GM21390 (cell line): ENCODE results near the gene MAD1L1.

Source experiments
- ATAC-seq: cut with Tn5 transposase; IDR thresholded peaks from one replicate; pipeline ENCODE4 v1.9.1; 2021; ENCODE audit not compliant: unreplicated experiment

MAD1L1 gene

GRCh38 chr7:2019711-2020511, 212.8 kb downstream of the MAD1L1 start:
- ATAC-seq = peak; percentile 72

GRCh38 chr7:2019461-2019710, 213.4 kb downstream of the MAD1L1 start:
- ATAC-seq = no peak

GRCh38 chr7:2018569-2019460, 213.9 kb downstream of the MAD1L1 start:
- ATAC-seq = no peak

- no peak for ATAC-seq
Measured at GRCh38 chr7:2017914-2018568, 214.7 kb downstream of the MAD1L1 start.

GRCh38 chr7:2017481-2017891, 215.3 kb downstream of the MAD1L1 start:
- ATAC-seq = no peak

- ATAC-seq = no peak
Measured at GRCh38 chr7:2016761-2017480, 215.8 kb downstream of the MAD1L1 start.

GRCh38 chr7:2016021-2016631, 216.6 kb downstream of the MAD1L1 start:
- ATAC-seq = no peak

- ATAC-seq = no peak
Measured at GRCh38 chr7:2015251-2015871, 217.4 kb downstream of the MAD1L1 start.

- ATAC-seq = no peak
Measured at GRCh38 chr7:2014391-2015241, 218.1 kb downstream of the MAD1L1 start.

GRCh38 chr7:2013381-2014311, 219.1 kb downstream of the MAD1L1 start:
- ATAC-seq = no peak

GRCh38 chr7:2012981-2013380, 219.8 kb downstream of the MAD1L1 start:
- ATAC-seq = no peak

GRCh38 chr7:2012044-2012900, 220.5 kb downstream of the MAD1L1 start:
- no peak for ATAC-seq

GRCh38 chr7:2011266-2012043, 221.3 kb downstream of the MAD1L1 start:
- ATAC-seq = no peak

GRCh38 chr7:2010551-2011265, 222.0 kb downstream of the MAD1L1 start:
- no peak for ATAC-seq

GRCh38 chr7:2010101-2010500, 222.6 kb downstream of the MAD1L1 start:
- ATAC-seq = no peak

GRCh38 chr7:2009541-2010001, 223.2 kb downstream of the MAD1L1 start:
- no peak for ATAC-seq
